ENCODE measurements around the gene GART. TPM values are rescaled to one million over a fixed set of nuclear protein-coding genes. Genes with fewer than 3 reads are reported as not detected.

GART gene
- total RNA-seq, 2 experiments from 2014 or later, result 235 to 236 TPM

Other genes starting within 250 kb of the GART start
- gene IFNAR1, start 217.1 kb downstream of the GART start, total RNA-seq, result 10 to 100 TPM; 32.1 to 32.3 TPM
- 1 to 10 TPM in 1 of 2 experiments, under 1 TPM in 1; 0.95 to 1.4 TPM for gene IFNGR2, start 138.7 kb downstream of the GART start, total RNA-seq
- gene TMEM50B, start 62.1 kb downstream of the GART start, total RNA-seq, result 10 to 100 TPM; 14.9 to 16.7 TPM
- gene DNAJC28, start 50.4 kb downstream of the GART start, total RNA-seq, result under 1 TPM; 0.36 to 0.57 TPM
- 100 to 1,000 TPM; 312 to 316 TPM for gene SON, start 921 bp upstream of the GART start, total RNA-seq
- gene DONSON, start 46.6 kb upstream of the GART start, total RNA-seq, result 10 to 100 TPM; 41.9 to 45.5 TPM
- gene CRYZL1, start 99.6 kb upstream of the GART start, total RNA-seq, result 10 to 100 TPM; 27.4 to 32.7 TPM
- 1 to 10 TPM; 4.8 TPM for gene ITSN1, start 100.4 kb upstream of the GART start, total RNA-seq